GOT3 (cell line): Measurements from ENCODE around the gene WDR1.
"Not testable (repeated sequence)": the region's sequence is repeated elsewhere in the genome, so short reads cannot be mapped to it uniquely, and the experiment has no call there.

Experiments used
- DNase-seq: peaks from one replicate; lab custom pipeline; 2025; ENCODE audit warnings: mixed read lengths; lab: John Stamatoyannopoulos, UW

Gene WDR1

GRCh38 chr4:10131202-10131601 lies 14.6 kb upstream of the WDR1 start:
- no peak for DNase-seq

- DNase-seq: no peak
These were observed 13.7 kb upstream of the WDR1 start for GRCh38 chr4:10130178-10130888.

DNA sequence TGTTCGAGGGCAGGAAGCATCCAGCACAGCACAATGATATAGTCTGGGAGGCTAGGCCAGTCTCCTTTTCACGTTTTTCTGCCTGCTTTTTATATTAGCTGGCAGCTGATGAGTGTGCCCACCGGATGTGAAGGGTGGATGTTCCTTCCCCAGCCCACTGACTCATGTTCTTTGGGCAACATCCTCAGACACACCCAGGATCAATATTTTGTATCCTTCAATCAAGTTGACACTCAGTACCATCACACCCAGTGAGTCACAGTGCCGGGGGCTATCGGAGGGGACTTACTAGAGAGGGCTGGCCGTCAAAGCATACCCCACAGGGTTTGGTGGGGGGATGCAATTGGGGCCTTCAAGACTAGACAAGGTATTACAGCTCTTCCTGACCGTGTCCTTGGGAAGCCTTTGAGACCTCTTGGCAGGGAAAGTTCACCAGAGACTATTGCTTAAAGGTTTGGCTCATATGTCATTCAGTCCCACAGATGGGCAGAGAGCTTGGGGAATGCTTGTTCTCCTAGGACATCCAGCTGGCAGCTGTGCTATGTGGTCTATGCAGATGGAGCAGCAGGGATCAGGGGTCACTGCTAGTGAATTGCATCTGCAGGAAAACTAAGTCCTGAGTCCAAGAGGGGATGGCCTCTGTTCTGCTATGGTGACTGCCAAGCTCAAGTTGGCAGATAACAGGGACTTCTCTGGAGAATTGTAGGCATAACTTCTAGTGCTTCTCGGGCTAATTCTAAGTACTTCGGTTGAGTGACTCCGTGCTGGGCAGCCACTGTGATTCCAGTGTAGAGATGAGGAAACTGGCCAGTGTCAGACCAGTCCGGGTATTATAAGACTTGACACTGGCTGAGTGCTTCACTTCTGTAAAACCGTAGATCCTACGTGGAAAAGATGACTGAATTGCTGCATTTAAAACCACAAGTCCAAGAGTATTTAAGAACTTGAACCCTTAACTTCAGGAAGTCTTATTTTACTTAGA lies 12.9 kb upstream of the WDR1 start:
- no peak for DNase-seq

DNA sequence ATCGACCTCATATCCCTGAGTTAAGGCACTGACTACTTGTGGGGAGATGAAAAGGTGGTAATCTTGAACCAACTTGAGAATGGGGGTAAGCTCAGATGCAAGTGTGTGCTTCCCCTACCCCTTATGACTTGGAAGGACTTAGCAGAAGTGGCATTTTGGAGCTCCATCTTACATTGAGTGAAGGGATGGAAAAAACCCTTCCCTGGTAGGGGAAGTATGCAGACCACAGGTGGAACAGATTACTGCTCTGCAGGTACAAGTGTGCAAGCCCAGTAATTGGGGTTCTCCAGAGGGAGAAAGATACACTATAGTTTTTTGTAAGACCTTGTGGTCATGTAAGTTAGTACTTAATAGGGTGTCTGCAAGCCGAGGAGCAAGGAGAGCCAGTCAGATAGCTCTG lies 12.2 kb upstream of the WDR1 start:
- DNase-seq: no peak

DNA sequence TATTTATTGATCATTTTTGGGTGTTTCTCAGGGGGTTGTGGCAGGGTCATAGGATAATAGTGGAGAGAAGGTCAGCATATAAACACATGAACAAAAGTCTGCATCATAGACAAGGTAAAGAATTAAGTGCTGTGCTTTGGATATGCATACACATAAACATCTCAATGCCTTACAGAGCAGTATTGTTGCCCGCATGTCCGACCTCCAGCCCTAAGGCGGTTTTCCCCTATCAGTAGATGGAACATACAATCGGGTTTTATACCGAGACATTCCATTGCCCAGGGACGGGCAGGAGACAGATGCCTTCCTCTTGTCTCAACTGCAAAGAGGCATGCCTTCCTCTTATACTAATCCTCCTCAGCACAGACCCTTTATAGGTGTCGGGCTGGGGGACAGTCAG lies 10.9 kb upstream of the WDR1 start:
- not testable (repeated sequence) for DNase-seq

DNA sequence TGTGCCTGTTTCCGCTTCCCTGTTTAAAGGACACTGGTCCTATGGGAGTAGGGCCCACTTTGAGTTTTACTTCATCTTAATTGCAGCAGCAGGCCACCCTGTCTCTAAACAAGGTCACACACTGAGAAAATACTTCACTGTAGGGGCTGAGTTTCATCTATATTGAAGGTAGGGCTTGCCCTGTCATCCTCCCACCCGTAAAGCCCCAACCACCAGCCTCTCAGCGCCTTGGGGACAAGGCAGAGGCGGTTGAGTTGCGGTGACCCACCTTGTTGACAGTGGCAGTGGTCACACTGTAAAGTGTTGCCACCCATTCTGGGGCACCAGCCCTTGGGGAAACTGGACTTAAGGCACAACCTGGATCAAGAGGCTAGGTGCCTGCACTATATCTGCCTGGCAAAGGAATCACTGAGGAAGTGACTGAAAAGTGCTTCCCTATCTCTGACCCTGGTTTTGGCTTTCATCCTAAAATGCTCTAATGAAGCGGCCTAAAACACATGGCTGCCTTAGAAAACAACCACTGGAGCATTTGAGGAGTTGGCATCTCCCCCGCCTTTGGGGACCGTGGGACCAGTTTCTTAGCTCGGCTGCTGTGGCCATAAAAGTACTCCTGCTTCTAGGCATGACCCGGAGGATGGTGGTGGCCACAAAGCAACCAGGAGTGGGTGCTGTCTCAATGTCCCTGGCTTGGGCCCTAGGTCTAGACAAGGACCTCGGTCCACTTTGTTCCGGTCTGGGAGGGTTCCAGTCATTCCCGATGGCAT lies 7.8 kb upstream of the WDR1 start:
- no peak for DNase-seq

- DNase-seq: no peak
These were observed 6.9 kb upstream of the WDR1 start for GRCh38 chr4:10123227-10124101.

GRCh38 chr4:10122236-10122932 lies 5.8 kb upstream of the WDR1 start:
- no peak for DNase-seq

DNA sequence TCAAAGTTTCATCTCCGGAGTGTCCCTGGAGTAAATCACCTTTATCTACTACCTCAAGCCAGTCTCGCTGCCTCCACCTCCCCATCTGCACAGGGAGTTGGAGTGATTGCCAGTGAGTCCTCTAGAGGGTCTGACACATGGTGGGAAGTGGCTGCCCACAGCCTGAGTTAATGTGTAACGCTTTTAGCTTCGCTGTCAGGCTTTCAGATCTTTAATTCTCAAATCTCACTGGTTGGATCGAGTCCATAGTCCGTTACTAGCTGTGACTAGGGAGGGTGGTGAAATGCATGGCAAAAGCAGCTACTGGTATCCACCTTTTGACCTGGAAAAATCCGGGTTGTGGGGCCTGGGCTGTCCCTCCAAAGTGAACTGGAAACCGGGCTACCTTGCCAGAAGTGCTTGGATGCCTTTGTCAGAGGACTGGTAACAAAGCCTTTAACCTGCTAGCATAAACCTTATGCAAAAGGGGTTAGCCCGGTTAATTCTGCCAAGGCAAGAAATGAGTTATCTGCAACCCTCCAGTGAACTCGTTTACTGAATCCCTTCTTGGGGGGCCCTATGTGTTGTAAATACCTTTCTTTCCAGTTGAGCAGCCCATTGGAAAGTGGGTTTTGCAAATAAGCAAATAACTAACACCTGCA lies 5.1 kb upstream of the WDR1 start:
- DNase-seq: no peak

- no peak for DNase-seq
These were observed 4.5 kb upstream of the WDR1 start for GRCh38 chr4:10120943-10121567.

DNA sequence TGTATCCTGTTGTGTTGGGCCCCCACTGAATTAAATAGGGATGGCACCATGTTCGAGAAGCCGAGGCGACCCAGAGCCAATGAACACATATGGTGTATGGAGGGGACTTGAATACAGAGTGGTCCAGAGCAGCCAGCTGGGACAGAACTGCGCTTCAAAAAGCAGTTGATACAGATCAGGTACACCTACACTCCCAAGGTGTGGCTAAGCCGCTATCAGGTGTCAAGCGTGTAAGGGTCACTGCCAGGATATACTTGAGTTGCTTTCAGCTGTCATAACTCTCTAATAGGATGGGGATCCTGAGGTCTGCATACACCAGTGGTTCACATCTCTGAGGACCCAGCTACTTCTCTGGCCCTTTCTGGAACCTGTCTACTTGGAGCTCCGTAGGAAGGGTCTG lies 3.2 kb upstream of the WDR1 start:
- DNase-seq: no peak

GRCh38 chr4:10119278-10119677 lies 2.7 kb upstream of the WDR1 start:
- no peak for DNase-seq

GRCh38 chr4:10118048-10119004 lies 1.7 kb upstream of the WDR1 start:
- no peak for DNase-seq

DNA sequence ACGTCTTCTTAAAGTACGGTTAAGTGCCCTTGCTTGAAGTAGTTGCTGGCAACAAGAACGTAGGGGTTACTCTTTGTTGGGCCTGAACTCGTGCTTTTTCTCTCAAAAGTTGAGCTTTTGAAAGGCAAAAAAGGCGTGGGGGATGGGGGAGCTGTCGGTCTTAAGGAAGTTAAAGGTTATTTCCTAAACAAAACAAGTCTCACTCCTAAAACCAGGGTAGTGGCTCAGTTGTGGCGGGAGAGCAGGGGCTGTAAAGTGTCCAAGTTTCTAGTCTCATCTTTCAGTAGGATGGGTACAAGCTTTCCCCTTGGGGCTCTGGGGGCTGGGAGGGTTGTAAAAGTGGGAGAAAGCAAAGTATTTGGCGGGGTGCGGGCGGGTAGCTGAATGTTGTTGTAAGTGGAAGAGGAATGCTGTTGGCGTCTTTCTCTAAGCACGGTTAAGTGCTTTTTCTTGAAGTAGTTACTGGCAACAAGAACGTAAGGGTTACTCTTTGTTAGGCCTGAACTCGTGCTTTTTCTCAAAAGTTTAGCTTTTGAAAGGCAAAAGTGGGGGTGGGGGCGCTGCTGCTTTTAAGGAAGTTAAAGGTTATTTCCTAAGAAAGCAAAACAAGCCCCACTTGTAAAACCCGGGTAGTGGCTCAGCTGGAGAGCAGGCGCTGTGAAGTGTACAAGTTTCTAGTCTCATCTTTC lies 904 bp upstream of the WDR1 start:
- no peak for DNase-seq

DNA sequence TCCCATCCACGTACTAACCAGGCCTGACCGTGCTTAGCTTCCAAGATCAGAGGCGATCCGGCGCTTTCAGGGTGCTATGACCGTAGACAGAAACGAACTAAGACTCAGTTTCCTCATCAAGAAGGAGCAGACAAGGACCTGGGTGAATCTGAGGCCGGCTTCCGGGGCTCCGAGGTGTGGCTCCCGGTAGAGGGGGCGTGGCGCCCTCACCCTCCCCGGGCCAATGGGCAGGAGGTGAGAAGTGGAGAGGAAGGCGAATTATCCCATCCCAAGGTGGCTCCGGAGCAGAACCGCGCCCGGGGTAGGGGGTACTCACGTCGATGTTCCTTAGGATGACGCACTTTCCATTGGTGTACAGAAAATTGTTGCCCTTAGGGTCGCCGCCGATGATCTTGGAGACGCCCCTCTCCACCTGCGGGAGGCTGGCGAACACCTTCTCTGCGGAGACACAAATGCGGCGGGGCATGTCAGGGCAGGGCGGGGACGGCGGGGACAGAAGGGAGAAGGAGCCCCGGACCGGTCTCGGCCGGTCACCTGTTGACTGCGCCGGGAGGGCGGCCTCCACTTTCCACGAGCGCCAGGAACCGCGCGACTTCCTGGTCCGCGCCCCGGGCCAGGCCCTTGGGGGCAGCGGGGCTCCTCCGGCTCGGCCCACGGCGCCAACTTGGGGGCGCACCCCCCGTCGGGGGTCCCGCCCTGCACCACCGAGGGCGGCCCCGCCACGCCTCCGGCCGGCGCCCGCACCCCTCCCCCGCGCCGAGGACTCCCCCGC lies 616 bp downstream of the WDR1 start:
- DNase-seq: no peak

GRCh38 chr4:10115271-10115796 lies 1.3 kb downstream of the WDR1 start:
- no peak for DNase-seq

DNA sequence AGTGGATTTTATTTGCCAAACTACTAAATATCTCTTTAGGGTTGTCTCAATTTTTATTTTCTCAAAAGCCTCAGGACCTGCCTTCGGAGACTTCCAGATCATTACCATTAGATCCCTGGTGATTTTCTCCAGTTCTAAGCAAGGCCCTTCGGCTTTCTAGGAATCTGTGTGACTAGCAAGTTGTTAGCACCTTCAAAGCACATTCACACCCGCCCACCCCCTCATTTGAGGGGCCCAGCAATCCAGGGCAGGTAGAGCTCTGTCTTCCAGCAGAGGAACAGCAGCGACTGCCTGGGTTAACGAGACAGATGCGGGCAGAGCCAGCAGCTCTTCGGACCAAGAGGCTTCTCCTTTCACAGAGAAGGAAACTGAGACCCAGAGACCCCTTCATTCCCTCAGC lies 2.0 kb downstream of the WDR1 start:
- no peak for DNase-seq
